ENCODE results near the gene VWCE. TPM values are rescaled to one million over a fixed set of nuclear protein-coding genes. Genes with fewer than 3 reads are reported as not detected.
"Not testable (repeated sequence)": the region's sequence is repeated elsewhere in the genome, so short reads cannot be mapped to it uniquely, and the experiment has no call there.

VWCE gene
- total RNA-seq, 3 donors from 2014 or later = 10.2 to 21.0 (median 15.5) TPM

DNA sequence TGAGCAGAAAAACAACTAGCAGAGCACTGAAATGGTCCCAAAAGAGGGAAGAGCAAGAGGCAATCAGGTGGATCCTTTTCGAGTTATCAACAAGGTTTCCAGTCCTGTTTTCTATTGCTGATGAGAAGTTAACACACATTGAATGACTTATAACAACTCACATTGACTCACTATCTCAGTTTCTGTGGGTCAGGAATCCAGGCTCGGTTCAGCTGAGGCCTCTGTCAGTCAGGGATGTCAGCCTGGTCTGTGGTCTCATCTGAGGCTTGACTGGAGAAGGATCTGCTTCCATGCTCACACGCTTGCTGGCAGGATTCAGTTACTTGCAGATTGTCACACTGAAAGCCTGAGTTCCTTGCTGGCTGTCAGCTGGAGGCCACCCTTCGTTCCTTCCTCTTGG, 58.0 kb downstream of the VWCE start:
- not testable (repeated sequence) for H3K9me3 Mint-ChIP-seq; H3K27me3 Mint-ChIP-seq (ENCODE audit: low read depth); H3K4me1 Mint-ChIP-seq (ENCODE audit: low read depth); ATAC-seq; H3K4me3 Mint-ChIP-seq; H3K36me3 Mint-ChIP-seq (ENCODE audit: insufficient read depth); DNase-seq

- ATAC-seq; H3K4me1 Mint-ChIP-seq (ENCODE audit: low read depth); H3K4me3 Mint-ChIP-seq; DNase-seq; H3K36me3 Mint-ChIP-seq (ENCODE audit: insufficient read depth); H3K27me3 Mint-ChIP-seq (ENCODE audit: low read depth); H3K9me3 Mint-ChIP-seq: not testable (repeated sequence)
These were observed 62.5 kb downstream of the VWCE start for GRCh38 chr11:61232548-61233145.

DNA sequence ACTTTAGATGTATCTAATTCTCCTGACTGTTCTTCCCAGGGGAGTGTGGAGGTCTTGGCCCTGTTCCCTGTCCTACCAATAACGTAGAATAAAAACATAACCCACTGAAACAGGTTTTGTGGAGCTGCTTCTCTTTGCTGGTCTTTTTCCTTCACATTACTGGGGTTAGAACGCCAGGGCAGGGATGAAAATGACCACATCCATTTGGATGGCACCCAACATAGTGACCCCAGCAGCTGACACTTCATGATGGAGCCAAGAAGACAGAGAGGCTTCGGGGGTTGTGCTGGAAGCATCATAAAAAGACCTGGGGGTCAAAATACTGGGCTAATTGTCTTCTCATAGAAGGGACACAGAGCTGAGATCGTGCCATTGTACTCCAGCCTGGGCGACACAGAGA, 63.5 kb downstream of the VWCE start:
- not testable (repeated sequence) for ATAC-seq; H3K9me3 Mint-ChIP-seq; DNase-seq; H3K4me1 Mint-ChIP-seq (ENCODE audit: low read depth); H3K4me3 Mint-ChIP-seq; H3K27me3 Mint-ChIP-seq (ENCODE audit: low read depth); H3K36me3 Mint-ChIP-seq (ENCODE audit: insufficient read depth)

GRCh38 chr11:61231033-61231432, 64.1 kb downstream of the VWCE start:
- H3K4me1 Mint-ChIP-seq (ENCODE audit: low read depth); DNase-seq; ATAC-seq; H3K36me3 Mint-ChIP-seq (ENCODE audit: insufficient read depth); H3K27me3 Mint-ChIP-seq (ENCODE audit: low read depth); H3K4me3 Mint-ChIP-seq; H3K9me3 Mint-ChIP-seq: not testable (repeated sequence)

DNA sequence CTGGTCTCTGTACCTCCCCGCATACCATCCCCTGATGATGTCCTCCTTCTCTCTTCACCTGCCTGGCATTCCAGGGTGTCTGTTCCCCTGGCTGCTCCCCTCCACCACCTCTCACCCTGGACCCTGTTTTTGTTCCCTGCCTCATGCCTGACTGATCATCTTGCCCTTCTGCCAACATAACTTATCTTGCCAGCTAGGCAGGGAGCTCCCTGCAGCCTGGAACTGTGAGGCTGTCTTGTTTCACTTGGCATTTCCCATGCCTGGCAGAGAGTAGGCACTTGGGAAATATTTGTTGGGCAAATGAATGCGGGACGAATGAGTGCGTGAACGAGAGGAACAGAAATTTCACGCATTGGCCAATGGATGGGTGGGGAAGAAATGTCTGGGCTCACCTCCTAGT, 65.7 kb downstream of the VWCE start:
- H3K36me3 Mint-ChIP-seq (ENCODE audit: insufficient read depth); H3K4me3 Mint-ChIP-seq; H3K27me3 Mint-ChIP-seq (ENCODE audit: low read depth); H3K4me1 Mint-ChIP-seq (ENCODE audit: low read depth); DNase-seq; H3K9me3 Mint-ChIP-seq; ATAC-seq: not testable (repeated sequence)

GRCh38 chr11:61226457-61227137, 68.5 kb downstream of the VWCE start:
- not testable (repeated sequence) for ATAC-seq; DNase-seq; H3K4me1 Mint-ChIP-seq (ENCODE audit: low read depth); H3K36me3 Mint-ChIP-seq (ENCODE audit: insufficient read depth); H3K27me3 Mint-ChIP-seq (ENCODE audit: low read depth); H3K9me3 Mint-ChIP-seq; H3K4me3 Mint-ChIP-seq

- not testable (repeated sequence) for DNase-seq; H3K4me3 Mint-ChIP-seq; H3K27me3 Mint-ChIP-seq (ENCODE audit: low read depth); H3K9me3 Mint-ChIP-seq; H3K36me3 Mint-ChIP-seq (ENCODE audit: insufficient read depth); H3K4me1 Mint-ChIP-seq (ENCODE audit: low read depth); ATAC-seq
These were observed 72.4 kb downstream of the VWCE start for GRCh38 chr11:61222692-61223091.

DNA sequence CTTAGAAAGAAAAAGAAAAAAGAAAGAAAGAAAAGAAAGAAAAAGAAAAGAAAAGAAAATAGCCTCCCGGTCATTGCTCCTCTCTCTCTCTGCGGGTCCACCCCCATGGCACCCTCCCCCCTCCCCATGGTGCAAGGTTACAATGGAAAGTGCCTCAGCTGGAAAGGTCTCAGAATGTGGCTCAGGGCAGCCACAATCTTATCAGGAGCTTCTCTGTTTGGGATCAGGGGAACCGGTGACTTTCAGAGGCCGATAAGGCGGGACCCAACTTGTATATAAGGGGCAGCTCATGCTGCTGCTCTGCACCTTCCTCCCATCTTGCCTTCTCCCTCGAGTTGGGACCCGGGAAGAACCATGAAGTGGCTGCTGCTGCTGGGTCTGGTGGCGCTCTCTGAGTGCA, 73.1 kb downstream of the VWCE start, which contains the start of gene PGA4:
Gene PGA4, plus strand, starts transcription at position 301 of the 400 bp plus-strand sequence. Its CDS starts 54 bp downstream, at position 355.
- not testable (repeated sequence) for H3K9me3 Mint-ChIP-seq; H3K4me3 Mint-ChIP-seq; ATAC-seq; DNase-seq; H3K4me1 Mint-ChIP-seq (ENCODE audit: low read depth); H3K36me3 Mint-ChIP-seq (ENCODE audit: insufficient read depth); H3K27me3 Mint-ChIP-seq (ENCODE audit: low read depth)

GRCh38 chr11:61219016-61219415, 76.1 kb downstream of the VWCE start:
- ATAC-seq; H3K9me3 Mint-ChIP-seq; DNase-seq; H3K4me1 Mint-ChIP-seq (ENCODE audit: low read depth); H3K36me3 Mint-ChIP-seq (ENCODE audit: insufficient read depth); H3K4me3 Mint-ChIP-seq; H3K27me3 Mint-ChIP-seq (ENCODE audit: low read depth): not testable (repeated sequence)

- H3K4me1 Mint-ChIP-seq (ENCODE audit: low read depth); H3K27me3 Mint-ChIP-seq (ENCODE audit: low read depth); ATAC-seq; H3K9me3 Mint-ChIP-seq; H3K4me3 Mint-ChIP-seq; H3K36me3 Mint-ChIP-seq (ENCODE audit: insufficient read depth); DNase-seq: not testable (repeated sequence)
These were observed 76.8 kb downstream of the VWCE start for GRCh38 chr11:61218306-61218705.

DNA sequence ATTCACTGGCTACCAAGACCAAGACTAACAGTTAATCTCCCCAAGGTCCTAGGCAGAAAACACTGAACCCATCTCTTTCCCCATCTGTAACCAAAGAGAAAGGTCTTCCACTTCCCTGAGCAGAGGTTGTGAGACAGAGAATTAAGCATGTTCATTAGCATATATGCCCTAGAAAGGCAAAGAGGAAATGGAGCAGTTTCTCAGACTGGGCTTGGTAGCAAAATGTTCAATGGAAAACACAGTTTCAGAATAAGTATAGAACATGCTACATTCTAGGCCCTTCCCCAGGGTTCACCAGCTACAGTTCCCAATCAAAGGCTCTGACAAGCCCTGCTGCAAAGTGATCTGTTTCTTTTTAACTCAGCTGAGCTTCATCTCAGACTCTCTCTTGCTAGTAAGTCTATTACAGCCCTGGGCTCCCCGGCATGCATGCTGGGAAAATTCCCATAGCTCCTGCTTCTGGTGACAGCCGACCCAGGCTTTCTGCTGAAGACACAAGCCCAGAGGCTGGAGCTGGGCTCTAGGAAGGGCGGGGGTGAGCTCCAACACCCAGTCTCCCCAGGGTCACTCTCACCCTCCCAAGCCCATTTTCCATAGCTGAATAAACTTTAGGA, 81.3 kb downstream of the VWCE start:
- H3K4me1 Mint-ChIP-seq (ENCODE audit: low read depth); H3K4me3 Mint-ChIP-seq; H3K27me3 Mint-ChIP-seq (ENCODE audit: low read depth); ATAC-seq; H3K36me3 Mint-ChIP-seq (ENCODE audit: insufficient read depth); H3K9me3 Mint-ChIP-seq; DNase-seq: not testable (repeated sequence)

- not testable (repeated sequence) for H3K27me3 Mint-ChIP-seq (ENCODE audit: low read depth); H3K36me3 Mint-ChIP-seq (ENCODE audit: insufficient read depth); H3K4me1 Mint-ChIP-seq (ENCODE audit: low read depth); ATAC-seq; H3K4me3 Mint-ChIP-seq; H3K9me3 Mint-ChIP-seq; DNase-seq
These were observed 82.9 kb downstream of the VWCE start for GRCh38 chr11:61212202-61212601.

GRCh38 chr11:61211327-61211952, 83.7 kb downstream of the VWCE start:
- DNase-seq; H3K27me3 Mint-ChIP-seq (ENCODE audit: low read depth); H3K36me3 Mint-ChIP-seq (ENCODE audit: insufficient read depth); H3K9me3 Mint-ChIP-seq; H3K4me3 Mint-ChIP-seq; ATAC-seq; H3K4me1 Mint-ChIP-seq (ENCODE audit: low read depth): not testable (repeated sequence)

- H3K9me3 Mint-ChIP-seq; H3K36me3 Mint-ChIP-seq (ENCODE audit: insufficient read depth); ATAC-seq; H3K4me1 Mint-ChIP-seq (ENCODE audit: low read depth); DNase-seq; H3K4me3 Mint-ChIP-seq; H3K27me3 Mint-ChIP-seq (ENCODE audit: low read depth): not testable (repeated sequence)
These were observed 84.5 kb downstream of the VWCE start for GRCh38 chr11:61210629-61211028.

Data from activated T-cell treated with anti-CD3 and anti-CD28 coated beads, Interleukin-2, amount 50 U/mL, for 4 hours (primary cell).